HCT116 (cell line): Measurements from ENCODE around the gene DHX58. TPM values are rescaled to one million over a fixed set of nuclear protein-coding genes. Genes with fewer than 3 reads are reported as not detected.

Source experiments
- ATAC-seq: fragments of 200-7000 bp; cut with Tn5 transposase; 2 replicates; pipeline ENCODE4 v1.9.1; 2020; ENCODE audit warnings: mild to moderate bottlenecking, moderate library complexity
- BruUV-seq: library from RNA; stranded (reverse); fragments of 400-500 nt; replicated peaks from 2 replicates; lab custom pipeline; 2021; lab: Mats Ljungman, UMichigan
- CTCF ChIA-PET: fragments of 300-600 bp; sonication (Branson Sonifier 250); formaldehyde crosslinking; loops from one replicate; lab custom pipeline; 2021; ENCODE audit warnings: antibody characterized with exemption; lab: Charles Lee
- POLR2A ChIA-PET: fragments of 300-600, 350-600 bp; sonication (Branson Sonifier 250); formaldehyde crosslinking; loops from one replicate; lab custom pipeline; 2021; ENCODE audit warnings: antibody characterized with exemption; lab: Charles Lee
- RAD21 ChIA-PET, 2 experiments: fragments of 300-600 bp; sonication (Branson Sonifier 250); formaldehyde crosslinking; loops; one replicate each; lab custom pipeline; 2023; ENCODE audit warnings: low total read pairs in 2 of 2; ENCODE audit not compliant: uncharacterized antibody in 2 of 2, unreplicated experiment in 2 of 2, low non-redundant PET in 1 of 2; lab: Charles Lee
- DNase-seq: peaks from one replicate; pipeline ENCODE4 v3.0.0-alpha.2; 2010; ENCODE audit warnings: low read depth, low spot score
- H2AFZ ChIP-seq: fragments of 200-600 bp; shearing (Covaris generic), sonication (generic); 2 replicates; pipeline ENCODE4 v1.6.1; 2017; ENCODE audit warnings: low read depth, mixed run types, mixed read lengths, antibody characterized with exemption, low read length; ENCODE audit not compliant: poor library complexity, severe bottlenecking
- H3K27ac ChIP-seq: 2 replicates; pipeline ENCODE4 v1.5.1; 2012; ENCODE audit warnings: low read depth, low read length
- H3K27me3 ChIP-seq: fragments of 200-600 bp; sonication (generic); 2 replicates; pipeline ENCODE4 v1.6.1; 2016; ENCODE audit warnings: mixed run types, low read length, mixed read lengths; ENCODE audit not compliant: insufficient read depth
- H3K36me3 ChIP-seq, 2 experiments: fragments of 200-500 bp in 1 of 2; fragments of 200-600 bp in 1 of 2; sonication (Bioruptor generic) in 1 of 2; sonication (generic) in 1 of 2; 2 replicates each; pipeline versions ENCODE4 v1.5.1 to v1.6.1; 2014 to 2016; ENCODE audit warnings: low read length in 2 of 2, inconsistent platforms in 1 of 2, mixed read lengths in 1 of 2, mixed run types in 1 of 2; ENCODE audit not compliant: insufficient read depth in 2 of 2, control insufficient read depth in 1 of 2
- H3K4me1 ChIP-seq, 2 experiments: fragments of 200-600 bp in 1 of 2; sonication (generic) in 1 of 2; 2 replicates each; pipeline versions ENCODE4 v1.5.1 to v1.6.1; 2012 to 2017; ENCODE audit warnings: low read length in 2 of 2, inconsistent platforms in 1 of 2, mild to moderate bottlenecking in 1 of 2, mixed read lengths in 1 of 2, mixed run types in 1 of 2, moderate library complexity in 1 of 2; ENCODE audit not compliant: insufficient read depth in 2 of 2, control insufficient read depth in 1 of 2
- H3K4me2 ChIP-seq: fragments of 200-600 bp; sonication (generic); 2 replicates; pipeline ENCODE4 v1.6.1; 2017; ENCODE audit warnings: mixed run types, low read length, mixed read lengths
- H3K4me3 ChIP-seq, 2 experiments: fragments of 200-600 bp in 1 of 2; sonication (generic) in 1 of 2; replicated peaks in 1 of 2; 2 replicates each; pipeline ENCODE4 v1.5.1; 2011 to 2016; ENCODE audit warnings: low read length in 2 of 2, control low read depth in 1 of 2, low read depth in 1 of 2, mild to moderate bottlenecking in 1 of 2, mixed read lengths in 1 of 2, mixed run types in 1 of 2
- H3K79me2 ChIP-seq: fragments of 200-600 bp; sonication (generic); 2 replicates; pipeline ENCODE4 v1.6.1; 2017; ENCODE audit warnings: mild to moderate bottlenecking, mixed run types, low read length, moderate library complexity, mixed read lengths; ENCODE audit not compliant: insufficient read depth
- H3K9ac ChIP-seq: fragments of 200-600 bp; sonication (generic); 2 replicates; pipeline ENCODE4 v1.6.1; 2016; ENCODE audit warnings: low read length, mixed read lengths
- H3K9me2 ChIP-seq: fragments of 200-600 bp; sonication (generic), shearing (Covaris generic); 2 replicates; pipeline ENCODE4 v1.6.1; 2017; ENCODE audit warnings: mixed run types, mild to moderate bottlenecking, moderate library complexity; ENCODE audit not compliant: insufficient read depth
- H3K9me3 ChIP-seq, 2 experiments: fragments of 200-500 bp in 1 of 2; fragments of 200-600 bp in 1 of 2; sonication (Bioruptor generic) in 1 of 2; sonication (generic) in 1 of 2; 2 replicates each; pipeline ENCODE4 v1.6.1; 2014 to 2017; ENCODE audit warnings: low read length in 2 of 2, mixed read lengths in 2 of 2, inconsistent platforms in 1 of 2, low read depth in 1 of 2, mild to moderate bottlenecking in 1 of 2, mixed run types in 1 of 2, moderate library complexity in 1 of 2; ENCODE audit not compliant: control insufficient read depth in 1 of 2, insufficient read depth in 1 of 2
- H4K20me1 ChIP-seq: fragments of 200-600 bp; sonication (generic), shearing (Covaris generic); 2 replicates; pipeline ENCODE4 v1.6.1; 2017; ENCODE audit warnings: mixed run types, mild to moderate bottlenecking, moderate library complexity; ENCODE audit not compliant: insufficient read depth
- EZH2phosphoT487 ChIP-seq: fragments of 200-600 bp; IDR thresholded peaks from 2 replicates; pipeline ENCODE4 v1.6.1; 2018; ENCODE audit warnings: antibody characterized with exemption, borderline replicate concordance
- REST ChIP-seq: IDR thresholded peaks from 2 replicates; pipeline ENCODE4 v1.6.1; 2012; ENCODE audit warnings: low read depth
- SRF ChIP-seq: IDR thresholded peaks from 2 replicates; pipeline ENCODE4 v1.6.1; 2012; ENCODE audit warnings: low read depth
- YY1 ChIP-seq: IDR thresholded peaks from 2 replicates; pipeline ENCODE4 v1.6.1; 2011; ENCODE audit warnings: low read length, low read depth, moderate library complexity, mild to moderate bottlenecking; ENCODE audit not compliant: insufficient replicate concordance; ENCODE audit errors: extremely low read depth
- ZBTB33 ChIP-seq: IDR thresholded peaks from 2 replicates; pipeline ENCODE4 v1.6.1; 2011; ENCODE audit warnings: mild to moderate bottlenecking, low read length, moderate library complexity; ENCODE audit not compliant: insufficient replicate concordance; ENCODE audit errors: extremely low read depth
- ZNF274 ChIP-seq: fragments of 200-500 bp; sonication (Bioruptor generic); IDR thresholded peaks from 2 replicates; pipeline ENCODE4 v1.6.1; 2014; ENCODE audit warnings: mild to moderate bottlenecking, low read depth, low read length, inconsistent platforms
- intact Hi-C: fragments of 100-400 bp; cut with micrococcal nuclease; formaldehyde crosslinking; loops from 2 replicates; pipeline ENCODE4 v1.10.0; 2022
- total RNA-seq: library from RNA; stranded (reverse); gene quantifications from one replicate; pipeline ENCODE4 v1.2.1, GENCODE V29; 2021; ENCODE audit not compliant: unreplicated experiment

Gene DHX58
- total RNA-seq, 1 experiment from 2014 or later, result 1.2 TPM

- TF ChIP-seq REST (no peak), ZBTB33 (no peak), EZH2phosphoT487 (no peak)
These were observed 52.3 kb downstream of the DHX58 start (continued) for GRCh38 chr17:42060231-42060630.

GRCh38 chr17:42059815-42060214 is 52.7 kb downstream of the DHX58 start:
- no peaks in the 10 kb centered on the region for H3K36me3 ChIP-seq
- H3K9ac ChIP-seq, result no peak overlapping the region
- no peaks in the 10 kb centered on the region for H3K9me3 ChIP-seq
- RAD21 ChIA-PET, result no interaction called here
- CTCF ChIA-PET, result no interaction called here
- ATAC-seq (no peak), DNase-seq (no peak)
- no peaks in the 10 kb centered on the region for H4K20me1 ChIP-seq
- intact Hi-C loops, result no loop called here
- H3K4me2 ChIP-seq, result no peak overlapping the region
- BruUV-seq, result no TSS peak
- H3K79me2 ChIP-seq, result no peaks in the 10 kb centered on the region
- no peak overlapping the region for H3K27ac ChIP-seq
- TF ChIP-seq ZNF274 (no peak), ZBTB33 (no peak), YY1 (no peak), SRF (no peak)
- TF ChIP-seq, all 23 proteins: peak for 0
- Histone ChIP-seq H2AFZ (no peak overlapping the region), H3K4me3 (no peak overlapping the region), H3K27me3 (no peaks in the 10 kb centered on the region), H3K9me2 (no peaks in the 10 kb centered on the region), H3K4me1 (peaks cover 14 to 20% of the 10 kb centered on the region in 2 experiments)
- POLR2A ChIA-PET, result no interaction called here
